ENCODE measurements around the gene GMEB1.
"Not testable (repeated sequence)": the region's sequence is repeated elsewhere in the genome, so short reads cannot be mapped to it uniquely, and the experiment has no call there.

Gene GMEB1, protein sequence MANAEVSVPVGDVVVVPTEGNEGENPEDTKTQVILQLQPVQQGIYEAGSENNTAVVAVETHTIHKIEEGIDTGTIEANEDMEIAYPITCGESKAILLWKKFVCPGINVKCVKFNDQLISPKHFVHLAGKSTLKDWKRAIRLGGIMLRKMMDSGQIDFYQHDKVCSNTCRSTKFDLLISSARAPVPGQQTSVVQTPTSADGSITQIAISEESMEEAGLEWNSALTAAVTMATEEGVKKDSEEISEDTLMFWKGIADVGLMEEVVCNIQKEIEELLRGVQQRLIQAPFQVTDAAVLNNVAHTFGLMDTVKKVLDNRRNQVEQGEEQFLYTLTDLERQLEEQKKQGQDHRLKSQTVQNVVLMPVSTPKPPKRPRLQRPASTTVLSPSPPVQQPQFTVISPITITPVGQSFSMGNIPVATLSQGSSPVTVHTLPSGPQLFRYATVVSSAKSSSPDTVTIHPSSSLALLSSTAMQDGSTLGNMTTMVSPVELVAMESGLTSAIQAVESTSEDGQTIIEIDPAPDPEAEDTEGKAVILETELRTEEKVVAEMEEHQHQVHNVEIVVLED

GRCh38 chr1:28668191-28668955, at the start of gene GMEB1:
Gene GMEB1, plus strand, starts transcription at chr1:28668784. Its CDS starts 14,829 bp downstream, at chr1:28683613.
- peak; percentile 90 for DNase-seq

DNA sequence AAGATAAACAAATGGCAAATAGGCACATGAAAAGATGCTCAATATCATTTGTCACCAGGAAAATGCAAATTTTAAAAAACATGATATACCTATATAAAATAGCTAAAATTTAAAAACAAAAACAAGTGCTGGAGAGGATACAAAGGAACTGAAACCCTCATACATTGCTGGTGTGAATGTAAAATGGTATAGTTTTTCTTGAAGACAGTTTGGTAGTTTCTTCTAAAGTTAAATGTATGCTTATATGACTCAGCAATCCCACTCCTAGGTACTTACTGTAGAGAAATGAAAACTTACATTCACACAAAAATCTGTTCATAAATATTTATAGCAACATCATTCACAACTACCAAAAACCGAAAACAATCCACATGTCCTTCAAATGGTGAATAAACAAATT, 36.9 kb upstream of the GMEB1 start:
- DNase-seq: no peak

DNA sequence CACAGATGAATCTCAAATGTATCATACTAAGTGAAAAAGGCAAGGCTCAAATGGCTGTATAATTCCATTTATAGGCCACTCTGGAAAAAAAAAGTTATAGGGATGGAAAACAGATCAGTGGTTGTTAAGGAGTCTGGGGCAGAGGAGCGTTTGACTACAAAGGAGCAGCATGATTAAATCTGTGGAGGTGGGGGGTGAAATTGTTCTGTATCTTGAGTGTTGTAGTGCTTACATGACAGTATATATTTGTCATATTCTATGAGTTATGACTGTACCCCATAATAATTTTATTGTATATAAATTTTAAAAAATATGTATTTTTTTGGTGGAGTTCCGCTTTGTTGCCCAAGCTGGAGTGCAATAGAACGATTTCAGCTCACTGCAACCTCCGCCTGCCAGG, 36.0 kb upstream of the GMEB1 start:
- DNase-seq: no peak

DNA sequence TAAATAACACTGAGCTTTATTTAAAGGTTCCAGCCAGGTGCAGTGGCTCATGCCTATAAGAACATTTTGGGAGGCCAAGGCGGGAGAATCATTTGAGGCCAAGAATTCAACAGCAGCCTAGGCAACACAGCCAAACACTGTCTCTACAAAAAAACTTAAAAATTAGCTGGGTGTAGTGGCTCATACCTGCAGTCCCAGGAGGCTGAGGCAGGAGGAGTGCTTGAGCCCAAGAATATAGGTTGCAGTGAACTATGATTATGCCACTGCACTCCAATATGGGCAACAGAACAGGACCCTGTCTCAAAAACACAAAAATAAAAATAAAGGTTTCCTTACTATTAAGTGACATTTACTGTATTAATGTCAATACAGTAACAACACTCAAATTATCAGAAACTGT, 27.8 kb upstream of the GMEB1 start:
- DNase-seq: no peak

- DNase-seq: no peak
Observed at GRCh38 chr1:28642056-28642846, 26.3 kb upstream of the GMEB1 start.

- peak; percentile 94 for DNase-seq
Observed at GRCh38 chr1:28642847-28643635, 25.5 kb upstream of the GMEB1 start, which contains the start of gene TAF12. Gene TAF12, minus strand, starts transcription at chr1:28643067. Its CDS starts 20,986 bp downstream, at chr1:28622081.

GRCh38 chr1:28644494-28644893, 24.1 kb upstream of the GMEB1 start:
- DNase-seq: no peak

DNA sequence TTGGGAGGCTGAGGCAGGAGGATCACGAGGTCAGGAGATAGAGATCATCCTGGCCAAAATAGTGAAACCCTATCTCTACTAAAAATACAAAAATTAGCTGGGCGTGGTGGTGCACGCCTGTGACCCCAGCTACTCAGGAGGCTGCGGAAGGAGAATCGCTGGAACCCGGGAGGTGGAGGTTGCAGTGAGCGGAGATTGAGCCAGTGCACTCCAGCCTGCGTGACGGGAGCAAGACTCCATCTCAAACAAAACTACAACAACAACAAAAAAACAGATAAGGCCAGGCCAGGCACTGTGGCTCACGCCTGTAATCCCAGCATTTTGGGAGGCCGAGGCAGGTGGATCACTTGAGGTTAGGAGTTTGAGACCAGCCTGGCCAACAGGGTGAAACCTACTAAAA, 23.2 kb upstream of the GMEB1 start:
- not testable (repeated sequence) for DNase-seq

DNA sequence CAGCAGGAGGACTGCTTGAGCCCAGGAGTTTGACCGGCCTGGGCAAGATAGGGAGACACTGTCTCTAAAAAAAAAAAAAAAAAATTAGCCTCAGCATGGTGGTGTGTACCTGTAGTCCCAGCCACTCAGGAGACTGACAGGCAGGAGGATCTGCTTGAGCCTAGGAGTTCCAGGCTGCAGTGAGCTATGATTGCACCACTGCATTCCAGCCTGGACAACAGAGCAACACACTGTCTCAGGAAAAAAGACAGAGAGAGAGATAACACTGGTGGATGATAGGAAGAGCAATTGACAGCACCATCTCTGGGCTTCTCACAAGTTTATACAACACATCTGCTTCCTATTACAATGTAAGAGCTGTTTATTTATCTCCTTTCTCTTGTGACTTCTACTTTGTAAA, 22.5 kb upstream of the GMEB1 start:
- no peak for DNase-seq

DNA sequence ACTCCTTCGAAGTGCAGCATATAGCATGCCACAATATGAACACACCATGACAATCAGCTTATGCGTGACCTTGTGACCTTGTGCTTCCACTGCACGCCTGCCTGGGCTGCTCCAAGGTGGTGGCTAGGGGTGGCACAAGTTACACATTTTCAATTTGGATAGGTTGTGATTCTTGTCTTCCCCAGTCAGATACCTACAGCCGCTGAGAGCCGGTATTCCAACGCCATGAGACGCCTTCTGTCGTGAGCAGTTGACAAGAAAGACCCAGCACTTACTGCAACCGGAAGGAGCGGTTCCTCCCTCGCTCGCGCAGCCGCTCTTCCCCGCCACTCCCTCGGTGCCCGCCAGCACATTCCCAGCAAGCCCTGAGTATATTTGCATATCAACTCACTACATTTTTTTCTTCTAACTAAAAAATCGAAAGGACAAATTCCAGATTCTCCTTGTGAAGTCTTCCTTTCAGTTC, 20.5 kb upstream of the GMEB1 start:
- DNase-seq: peak; percentile 94

DNA sequence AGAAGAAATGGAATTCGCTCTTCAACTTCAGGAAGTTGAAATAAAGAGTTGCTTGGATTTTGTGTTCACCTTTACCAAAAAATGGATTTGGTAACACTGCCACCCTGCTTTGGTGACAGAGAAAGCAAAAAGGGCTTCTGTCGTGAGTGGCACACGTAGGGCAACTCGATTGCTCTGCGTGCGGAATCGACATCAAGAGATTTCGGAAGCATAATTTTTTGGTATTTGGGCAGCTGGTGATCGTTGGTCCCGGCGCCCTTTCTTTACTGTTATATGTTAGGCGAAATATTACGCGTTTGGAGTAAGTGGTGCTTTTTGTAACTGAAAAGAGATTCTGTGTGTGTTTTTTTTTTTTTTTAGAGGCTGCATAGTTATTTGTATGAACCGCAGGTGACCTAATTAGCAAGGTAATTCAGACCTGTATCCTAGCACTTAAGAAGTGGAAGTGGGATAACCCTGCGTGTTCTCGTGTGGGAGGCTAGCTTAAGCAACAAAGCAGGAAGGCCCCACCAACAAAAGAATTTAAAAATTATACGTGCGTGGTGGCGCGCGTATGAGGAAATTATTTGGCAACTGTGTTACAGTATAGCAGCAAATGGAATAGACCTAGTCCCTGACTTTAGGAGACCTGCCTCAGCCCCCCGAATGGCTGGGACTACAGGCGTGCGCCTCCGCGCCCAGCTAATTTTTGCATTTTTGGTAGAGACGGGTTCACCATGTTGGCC, 19.9 kb upstream of the GMEB1 start, which contains the start of gene RNU11:
Gene RNU11 (plus strand): TSS at position 127 of the 725 bp plus-strand sequence.
- DNase-seq: peak; percentile 98

- not testable (repeated sequence) for DNase-seq
Observed at GRCh38 chr1:28653063-28653462, 15.5 kb upstream of the GMEB1 start.

DNA sequence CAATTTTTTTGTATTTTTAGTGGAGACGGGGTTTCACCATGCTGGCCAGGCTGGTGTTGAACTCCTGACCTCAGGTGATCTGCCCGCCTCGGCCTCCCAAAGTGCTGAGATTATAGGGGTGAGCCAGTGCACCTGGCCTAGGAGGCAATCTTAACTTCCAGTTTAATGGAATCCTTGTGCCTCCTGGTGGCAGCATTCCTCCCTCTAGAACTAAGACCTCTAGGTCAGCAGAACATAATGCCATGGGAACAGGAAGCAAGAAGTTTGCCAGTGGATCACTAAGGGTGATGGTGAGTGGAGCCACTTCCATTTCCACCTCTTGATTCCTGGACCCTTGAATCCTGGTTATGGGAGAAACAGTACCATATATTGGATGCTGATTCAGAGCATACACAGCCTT, 14.7 kb upstream of the GMEB1 start:
- DNase-seq: not testable (repeated sequence)

GRCh38 chr1:28655448-28656311, 12.9 kb upstream of the GMEB1 start:
- not testable (repeated sequence) for DNase-seq

DNA sequence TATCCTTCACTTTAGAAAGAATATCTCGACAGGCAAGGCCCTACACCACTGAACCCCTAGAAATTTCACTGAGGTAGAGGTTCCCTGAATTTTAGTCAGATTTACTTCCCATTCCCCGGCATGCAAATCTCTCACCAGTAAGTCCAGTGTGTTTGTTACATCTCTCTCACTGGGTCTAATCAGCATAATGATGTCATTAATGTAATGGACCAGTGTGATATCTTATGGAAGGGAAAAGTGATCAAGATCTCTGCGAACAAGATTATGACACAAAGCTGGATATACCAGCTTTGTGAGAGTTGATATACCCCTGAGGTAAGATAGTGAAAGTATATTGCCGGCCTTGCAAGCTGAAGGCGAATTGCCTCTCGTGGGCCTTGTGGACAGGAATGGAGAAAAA, 12.2 kb upstream of the GMEB1 start:
- DNase-seq: no peak

GRCh38 chr1:28663871-28664470, 4.6 kb upstream of the GMEB1 start:
- DNase-seq: no peak

DNA sequence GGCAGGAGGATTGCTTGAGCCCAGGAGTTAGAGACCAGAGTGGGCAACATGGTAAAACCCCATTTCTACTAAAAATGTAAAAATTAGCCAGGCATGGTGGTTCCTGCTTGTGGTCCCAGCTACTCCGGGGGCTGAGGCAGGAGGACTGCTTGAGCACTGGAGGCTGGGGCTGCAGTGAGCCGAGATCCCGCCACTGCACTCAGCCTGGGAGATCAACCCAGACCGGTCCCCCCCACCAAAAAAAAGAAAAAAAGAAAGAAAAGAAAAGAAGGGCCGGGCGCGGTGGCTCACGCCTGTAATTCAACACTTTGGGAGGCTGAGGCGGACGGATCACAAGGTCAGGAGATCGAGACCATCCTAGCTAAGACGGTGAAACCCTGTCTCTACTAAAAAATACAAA, 1.8 kb upstream of the GMEB1 start:
- DNase-seq: no peak

DNA sequence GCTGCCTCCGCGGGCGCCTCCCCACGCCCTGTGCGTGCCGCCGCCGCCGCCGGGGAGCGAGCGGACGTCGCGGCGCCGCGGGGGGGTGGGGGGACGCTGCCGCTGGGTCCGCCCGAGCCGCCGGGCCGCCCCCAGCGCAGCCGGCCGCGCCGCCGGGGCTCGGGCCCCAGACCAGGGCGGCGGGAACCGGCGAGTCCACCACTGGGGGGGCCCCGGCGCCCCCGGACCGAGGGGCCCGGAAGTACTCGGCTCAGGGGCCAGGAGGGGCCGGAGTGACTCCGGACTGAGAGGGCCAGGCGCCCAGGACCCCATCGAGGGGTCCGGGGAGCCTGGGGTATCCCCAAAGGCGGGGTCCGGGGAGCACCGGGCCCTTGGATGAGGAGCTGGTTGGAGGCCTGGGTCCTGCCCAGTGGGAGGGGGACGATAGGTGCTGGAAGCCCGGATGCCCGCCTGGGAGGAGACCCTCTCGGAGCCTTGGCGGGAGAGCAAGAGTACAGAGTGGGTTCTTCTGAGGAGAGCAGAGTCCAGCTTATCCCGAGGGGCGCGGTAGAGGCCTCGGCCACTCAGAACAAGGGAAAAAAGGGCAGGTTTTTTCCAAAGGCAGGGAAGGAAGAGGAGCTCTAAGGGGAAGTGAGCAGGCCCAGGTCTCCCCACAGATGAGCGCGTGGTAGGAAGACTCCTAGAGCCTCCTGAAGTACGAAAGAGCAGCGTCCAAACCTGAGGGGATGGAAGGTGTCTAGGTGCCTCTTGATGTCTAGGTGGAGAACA, 556 bp downstream of the GMEB1 start:
- peak; percentile 45 for DNase-seq

DNA sequence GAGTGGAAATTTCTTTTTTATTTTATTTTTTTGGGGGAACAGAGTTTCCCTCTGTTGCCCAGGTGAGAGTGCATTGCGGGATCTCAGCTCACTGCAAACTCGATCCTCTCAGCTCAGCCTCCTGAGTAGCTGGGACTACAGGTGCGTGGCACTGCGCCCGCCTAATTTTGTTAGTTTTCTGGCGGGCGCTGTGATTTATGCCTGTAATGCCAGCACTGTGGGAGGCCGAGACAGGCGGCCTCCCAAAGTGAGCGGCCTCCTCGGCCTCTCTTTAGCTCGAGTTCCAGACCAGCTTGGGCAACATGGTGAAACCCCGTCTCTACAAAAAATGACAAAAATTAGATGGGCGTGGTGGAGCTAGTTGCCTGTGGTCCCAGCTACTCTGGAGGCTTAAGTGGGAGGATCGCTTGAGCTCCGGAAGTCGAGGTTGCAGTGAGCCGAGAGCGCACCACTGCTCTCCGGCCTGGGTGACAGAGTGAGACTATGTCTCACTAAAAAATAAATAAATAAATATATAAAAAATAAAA, 2.7 kb downstream of the GMEB1 start:
- no peak for DNase-seq

Data from NCI-H1105 treated with DMSO at 0.1 percent for 48 hours (cell line).